Smooth muscle cell (in vitro differentiated cells): ENCODE measurements around the gene MAEA. TPM values are rescaled to one million over a fixed set of nuclear protein-coding genes. Genes with fewer than 3 reads are reported as not detected.

Source experiments
- DNase-seq: peaks from one replicate; lab custom pipeline; 2025; ENCODE audit not compliant: unreplicated experiment; lab: John Stamatoyannopoulos, UW
- H2AFZ ChIP-seq: fragments of 200-600 bp; sonication (generic); 2 replicates; pipeline ENCODE4 v1.6.0; 2016; ENCODE audit warnings: antibody characterized with exemption, low read depth, mild to moderate bottlenecking
- H3F3A ChIP-seq: fragments of 200-600 bp; sonication (generic); 2 replicates; pipeline ENCODE4 v1.6.0; 2017; ENCODE audit warnings: antibody characterized with exemption, low read depth
- H3K27ac ChIP-seq: fragments of 200-600 bp; sonication (generic); 2 replicates; pipeline ENCODE4 v1.5.1; 2016; ENCODE audit warnings: low read depth, mild to moderate bottlenecking
- H3K27me3 ChIP-seq: fragments of 200-600 bp; sonication (generic); 2 replicates; pipeline ENCODE4 v1.6.1; 2016; ENCODE audit warnings: low read depth, mild to moderate bottlenecking
- H3K36me3 ChIP-seq: fragments of 200-600 bp; sonication (generic); 2 replicates; pipeline ENCODE4 v1.5.1; 2016; ENCODE audit warnings: low read depth
- H3K4me1 ChIP-seq: fragments of 200-600 bp; sonication (generic); 2 replicates; pipeline ENCODE4 v1.5.1; 2016; ENCODE audit warnings: low read depth
- H3K4me2 ChIP-seq: fragments of 200-600 bp; sonication (generic); 2 replicates; pipeline ENCODE4 v1.6.0; 2016; ENCODE audit warnings: mild to moderate bottlenecking
- H3K4me3 ChIP-seq: fragments of 200-600 bp; sonication (generic); 2 replicates; pipeline ENCODE4 v1.5.1; 2016; ENCODE audit warnings: mild to moderate bottlenecking
- H3K79me2 ChIP-seq: fragments of 200-600 bp; sonication (generic); 2 replicates; pipeline ENCODE4 v1.6.0; 2016; ENCODE audit warnings: low read depth, mild to moderate bottlenecking
- H3K9ac ChIP-seq: fragments of 200-600 bp; sonication (generic); 2 replicates; pipeline ENCODE4 v1.6.0; 2016; ENCODE audit warnings: low read depth
- H3K9me3 ChIP-seq: fragments of 200-600 bp; sonication (generic); replicated peaks from 2 replicates; pipeline ENCODE4 v1.5.1; 2016; ENCODE audit warnings: low read depth
- H4K20me1 ChIP-seq: fragments of 200-600 bp; sonication (generic); 2 replicates; pipeline ENCODE4 v1.6.0; 2016; ENCODE audit warnings: low read depth
- WGBS: methylation state at CpG from one replicate; pipeline ENCODE4 v1.1.7; 2016; ENCODE audit warnings: low lambda C conversion rate; 5-methylcytosine and 5-hydroxymethylcytosine counted together
- polyA plus RNA-seq: library from polyadenylated mRNA; unstranded; fragments of >200 nt; fragmentation: Nextera tagmentation; extraction: Ambion mirVana; gene quantifications from 2 replicates; pipeline ENCODE4 v1.2.1, GENCODE V29; 2016
- total RNA-seq: library from RNA; depleted of rRNA; stranded (reverse); fragments of >200 nt; gene quantifications from 2 replicates; pipeline ENCODE4 v1.2.3, GENCODE V29; 2014
- TF ChIP-seq, protein P1 (sequence below): fragments of 200-600 bp; sonication (generic); IDR thresholded peaks from 2 replicates; pipeline ENCODE4 v1.5.1; 2017; ENCODE audit warnings: borderline replicate concordance, mild to moderate bottlenecking, antibody characterized with exemption; ENCODE audit not compliant: insufficient read depth, poor library complexity, severe bottlenecking

MAEA gene
- total and polyA plus RNA-seq, 2 experiments from 2014 or later: 48.0 to 48.2 TPM

- Histone ChIP-seq H3K27ac (no peak overlapping the region), H4K20me1 (peaks cover 69% of the 10 kb centered on the region), H3K79me2 (peaks cover 78% of the 10 kb centered on the region), H3K27me3 (no peaks in the 10 kb centered on the region), H3K36me3 (no peaks in the 10 kb centered on the region), H3K4me2 (no peak overlapping the region), H3K4me1 (peaks cover 17% of the 10 kb centered on the region), H3F3A (no peaks in the 10 kb centered on the region), H3K9ac (no peak overlapping the region), H3K9me3 (no peaks in the 10 kb centered on the region), H2AFZ (no peak overlapping the region), H3K4me3 (no peak overlapping the region)
- 97% methylated on average over 20 of the region's 26 CpGs for WGBS
- TF ChIP-seq, protein P1, sequence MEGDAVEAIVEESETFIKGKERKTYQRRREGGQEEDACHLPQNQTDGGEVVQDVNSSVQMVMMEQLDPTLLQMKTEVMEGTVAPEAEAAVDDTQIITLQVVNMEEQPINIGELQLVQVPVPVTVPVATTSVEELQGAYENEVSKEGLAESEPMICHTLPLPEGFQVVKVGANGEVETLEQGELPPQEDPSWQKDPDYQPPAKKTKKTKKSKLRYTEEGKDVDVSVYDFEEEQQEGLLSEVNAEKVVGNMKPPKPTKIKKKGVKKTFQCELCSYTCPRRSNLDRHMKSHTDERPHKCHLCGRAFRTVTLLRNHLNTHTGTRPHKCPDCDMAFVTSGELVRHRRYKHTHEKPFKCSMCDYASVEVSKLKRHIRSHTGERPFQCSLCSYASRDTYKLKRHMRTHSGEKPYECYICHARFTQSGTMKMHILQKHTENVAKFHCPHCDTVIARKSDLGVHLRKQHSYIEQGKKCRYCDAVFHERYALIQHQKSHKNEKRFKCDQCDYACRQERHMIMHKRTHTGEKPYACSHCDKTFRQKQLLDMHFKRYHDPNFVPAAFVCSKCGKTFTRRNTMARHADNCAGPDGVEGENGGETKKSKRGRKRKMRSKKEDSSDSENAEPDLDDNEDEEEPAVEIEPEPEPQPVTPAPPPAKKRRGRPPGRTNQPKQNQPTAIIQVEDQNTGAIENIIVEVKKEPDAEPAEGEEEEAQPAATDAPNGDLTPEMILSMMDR: no peak
- DNase-seq: no peak
Measured at GRCh38 chr4:1245481-1246051, 44.1 kb upstream of the MAEA start.

- Histone ChIP-seq H3K4me1 (peaks cover 17% of the 10 kb centered on the region), H2AFZ (no peak overlapping the region), H3K4me2 (peak overlapping the region; percentile 99), H3K27me3 (no peaks in the 10 kb centered on the region), H4K20me1 (peaks cover 62% of the 10 kb centered on the region), H3F3A (no peaks in the 10 kb centered on the region), H3K9me3 (no peaks in the 10 kb centered on the region), H3K4me3 (peak overlapping the region; percentile 98), H3K27ac (peak overlapping the region; percentile 77), H3K9ac (no peak overlapping the region), H3K79me2 (peaks cover 71% of the 10 kb centered on the region), H3K36me3 (no peaks in the 10 kb centered on the region)
- WGBS: 76% methylated on average over 24 of the region's 24 CpGs
- TF ChIP-seq, protein P1: no peak
- no peak for DNase-seq
Measured at GRCh38 chr4:1246111-1246881, 43.4 kb upstream of the MAEA start.

DNA sequence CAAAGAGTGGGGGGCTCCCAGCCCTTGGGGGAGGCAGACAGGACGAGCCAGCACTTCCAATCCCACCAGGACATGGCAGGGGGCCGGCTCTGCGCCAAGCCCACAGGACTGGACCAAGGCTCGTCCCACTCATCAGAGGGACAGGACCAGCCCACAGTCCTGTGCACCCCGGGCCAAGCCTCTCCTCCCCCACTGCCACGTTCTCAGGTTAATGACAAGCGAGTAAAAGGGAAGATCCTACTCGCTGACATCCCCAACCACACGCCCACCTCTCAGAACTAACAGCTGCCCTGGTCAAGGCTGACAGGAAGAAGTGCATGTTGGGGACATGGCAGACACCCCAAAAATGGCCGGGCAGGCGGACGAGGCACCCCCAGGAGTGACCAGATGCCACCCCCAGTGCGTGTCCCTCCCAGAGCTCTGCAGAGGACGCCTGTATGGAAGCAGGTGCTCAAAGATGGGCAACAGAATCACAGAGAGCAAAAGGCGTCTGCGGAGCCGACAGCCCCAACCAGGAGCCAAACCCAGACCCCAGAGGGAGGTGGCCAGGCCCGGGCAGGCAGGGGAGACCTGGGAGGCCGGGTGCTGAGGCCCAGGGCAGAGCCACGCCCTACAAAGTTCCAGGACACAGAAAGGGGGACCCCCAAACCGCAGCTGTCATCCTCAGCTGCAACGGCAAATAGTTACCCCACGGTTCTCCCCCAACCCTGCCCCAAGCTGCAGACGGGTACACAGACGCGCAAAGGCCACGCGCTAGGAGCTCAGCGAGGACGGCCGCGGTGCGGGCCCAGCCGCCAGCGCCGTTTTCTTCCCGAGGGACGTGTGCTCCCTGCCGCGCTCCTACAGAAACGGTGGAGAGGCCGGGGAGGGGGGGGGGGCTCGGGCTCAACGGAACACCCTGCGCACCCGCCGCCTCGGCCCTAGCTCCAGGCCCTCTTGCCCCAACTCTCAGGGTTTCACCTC lies 42.5 kb upstream of the MAEA start:
- Histone ChIP-seq H3K79me2 (peaks cover 62% of the 10 kb centered on the region), H3F3A (no peaks in the 10 kb centered on the region), H3K36me3 (no peaks in the 10 kb centered on the region), H2AFZ (no peak overlapping the region), H3K4me2 (peak overlapping the region; percentile 99), H3K9ac (peak overlapping the region; percentile 89), H3K4me1 (peaks cover 17% of the 10 kb centered on the region), H4K20me1 (peaks cover 53% of the 10 kb centered on the region), H3K4me3 (peak overlapping the region; percentile 98), H3K27me3 (no peaks in the 10 kb centered on the region), H3K27ac (peak overlapping the region; percentile 77), H3K9me3 (no peaks in the 10 kb centered on the region)
- DNase-seq: no peak
- TF ChIP-seq, protein P1: no peak
- 26% methylated on average over 39 of the region's 48 CpGs for WGBS
